HepG2 (cell line): ENCODE measurements around the gene LCMT2. TPM values are rescaled to one million over a fixed set of nuclear protein-coding genes. Genes with fewer than 3 reads are reported as not detected.

Experiments
- AGO1 ChIP-seq: fragments of 200-400 bp; formaldehyde crosslinking; IDR thresholded peaks from 2 replicates; pipeline ENCODE4 v1.6.1; 2017; ENCODE audit warnings: mild to moderate bottlenecking, low read depth, low read length, moderate library complexity; ENCODE audit not compliant: poor library complexity, severe bottlenecking
- GATAD2A ChIP-seq: IDR thresholded peaks from 2 replicates; pipeline ENCODE4 v1.6.1; 2016
- HINFP ChIP-seq: sonication (generic); formaldehyde crosslinking; IDR thresholded peaks from 2 replicates; pipeline ENCODE4 v1.4.0; 2020; ENCODE audit warnings: low read depth, mild to moderate bottlenecking, missing genetic modification reagents
- IKZF4 ChIP-seq: sonication (generic); formaldehyde crosslinking; IDR thresholded peaks from 2 replicates; pipeline ENCODE4 v1.5.1; 2020; ENCODE audit warnings: borderline replicate concordance, mild to moderate bottlenecking, low read depth, missing genetic modification reagents; ENCODE audit errors: not compliant biosample characterization
- KLF16 ChIP-seq, 2 experiments: sonication (generic) in 1 of 2; formaldehyde crosslinking in 1 of 2; IDR thresholded peaks; 2 replicates each; pipeline versions ENCODE4 v1.6.1 to v1.8.0; 2016 to 2023; ENCODE audit warnings: missing genetic modification reagents in 2 of 2, missing compliant biosample characterization in 1 of 2
- MED1 ChIP-seq: sonication (generic); formaldehyde crosslinking; IDR thresholded peaks from 2 replicates; pipeline ENCODE4 v1.4.0; 2020; ENCODE audit warnings: missing genetic modification reagents
- POGK ChIP-seq: sonication (generic); formaldehyde crosslinking; conservative IDR thresholded peaks from 2 replicates; pipeline ENCODE4 v1.8.0; 2022; ENCODE audit warnings: mild to moderate bottlenecking, moderate library complexity, missing genetic modification reagents
- RERE ChIP-seq: IDR thresholded peaks from 2 replicates; pipeline ENCODE4 v1.6.1; 2016; ENCODE audit warnings: low read depth, missing genetic modification reagents, missing compliant biosample characterization
- SUZ12 ChIP-seq: fragments of 150-350 bp; IDR thresholded peaks from 2 replicates; pipeline ENCODE4 v1.6.1; 2014; ENCODE audit warnings: low read depth, low read length
- TAF15 ChIP-seq: fragments of 200-400 bp; formaldehyde crosslinking; IDR thresholded peaks from one replicate; pipeline ENCODE4 v1.6.1; 2018; ENCODE audit warnings: mild to moderate bottlenecking, low read depth, low read length; ENCODE audit not compliant: poor library complexity, severe bottlenecking
- ZBTB25 ChIP-seq: IDR thresholded peaks from 2 replicates; pipeline ENCODE4 v1.6.1; 2018; ENCODE audit warnings: missing genetic modification reagents
- ZNF205 ChIP-seq: IDR thresholded peaks from 2 replicates; pipeline ENCODE4 v1.6.1; 2018; ENCODE audit warnings: missing biosample characterization, missing genetic modification reagents
- ZNF280B ChIP-seq: sonication (generic); formaldehyde crosslinking; IDR thresholded peaks from 2 replicates; pipeline ENCODE4 v1.5.0; 2020; ENCODE audit warnings: missing genetic modification reagents, mild to moderate bottlenecking, borderline replicate concordance
- ZNF496 ChIP-seq: sonication (generic); formaldehyde crosslinking; IDR thresholded peaks from 2 replicates; pipeline ENCODE4 v1.8.1; 2023; ENCODE audit warnings: mild to moderate bottlenecking, moderate library complexity, missing genetic modification reagents; ENCODE audit not compliant: insufficient replicate concordance
- ZNF672 ChIP-seq: sonication (generic); formaldehyde crosslinking; IDR thresholded peaks from 2 replicates; pipeline ENCODE4 v1.8.1; 2022; ENCODE audit warnings: missing genetic modification reagents
- ZNF747 ChIP-seq: sonication (generic); formaldehyde crosslinking; IDR thresholded peaks from 2 replicates; pipeline ENCODE4 v1.8.1; 2023; ENCODE audit warnings: missing genetic modification reagents, mild to moderate bottlenecking, borderline replicate concordance
- ZNF878 ChIP-seq: sonication (generic); formaldehyde crosslinking; IDR thresholded peaks from 2 replicates; pipeline ENCODE4 v1.8.1; 2023; ENCODE audit warnings: mild to moderate bottlenecking, missing genetic modification reagents, moderate library complexity
- polyA plus RNA-seq, 8 experiments: library from polyadenylated mRNA; depleted of rRNA in 3 of 8; stranded (reverse) in 7 of 8; unstranded in 1 of 8; fragments of >200 nt; fragmentation: Illumina TruSeq in 4 of 8; extraction: Trizol in 4 of 8; gene quantifications; 2 replicates each; pipeline versions ENCODE4 v1.2.1 to v1.2.3, GENCODE V29; 2011 to 2016; ENCODE audit warnings: low read depth in 4 of 8, missing spikeins in 1 of 8, mixed read lengths in 1 of 8; ENCODE audit not compliant: insufficient read depth in 1 of 8
- total RNA-seq, 5 experiments: library from RNA; depleted of rRNA; stranded (reverse); fragments of >200 nt; fragmentation: Illumina TruSeq; extraction: Trizol; gene quantifications; 2 replicates each; pipeline ENCODE4 v1.2.3, GENCODE V29; 2016; ENCODE audit warnings: low read depth in 1 of 5

Gene LCMT2
- total and polyA plus RNA-seq, 2 of the 13 experiments (the other 11 are each of a cell fraction or from before 2014, with no cell fraction given): 6.9 to 9.1 TPM

- TF ChIP-seq ZNF280B (CRISPR knock-in tag) (no peak), IKZF4 (peak; percentile 18), ZBTB25 (0 out of 2 replicates have a peak, but pooled peaks have one; percentile 6), POGK (CRISPR knock-in tag) (no peak), ZNF496 (no peak), SUZ12 (no peak), MED1 (CRISPR knock-in tag) (0 out of 2 replicates have a peak, but pooled peaks have one; percentile 15), HINFP (CRISPR knock-in tag) (no peak), AGO1 (no peak), RERE (CRISPR knock-in tag) (no peak), KLF16 (CRISPR knock-in tag; IDR thresholded peaks at IDR 0.05) (no peak), GATAD2A (CRISPR knock-in tag) (no peak), ZNF878 (peak; percentile 15; the same call in 1 of the 2 replicates), ZNF672 (CRISPR knock-in tag) (no peak), TAF15 (no peak), ZNF747 (CRISPR knock-in tag) (no peak), ZNF205 (CRISPR knock-in tag) (0 out of 2 replicates have a peak, but pooled peaks have one; percentile 8)
Measured at GRCh38 chr15:43330780-43331087, 361 bp upstream of the LCMT2 start (continued).
